ENCODE results near the gene THSD4. TPM values are rescaled to one million over a fixed set of nuclear protein-coding genes. Genes with fewer than 3 reads are reported as not detected.

The THSD4 gene
- total and polyA plus RNA-seq, 9 of the 15 experiments (the other 6 are each of a cell fraction or from before 2014, with no cell fraction given): 0.04 TPM; not detected in 5

- H2AFZ ChIP-seq (ENCODE audit: low read depth, low read length): no peak overlapping the region
- H3K9ac ChIP-seq (ENCODE audit: insufficient read depth in 1 of 2, low read depth in 2 of 2, low read length in 2 of 2): no peak overlapping the region
- H3K36me3 ChIP-seq (ENCODE audit: control insufficient read depth, insufficient read depth, low read length): no peaks in the 10 kb centered on the region
- H3K27ac ChIP-seq (ENCODE audit: extremely low read depth, low read depth, low read length): no peak overlapping the region
- H3K4me3 ChIP-seq: no peak overlapping the region
- no peak for TF ChIP-seq HNRNPH1 (optimal IDR thresholded peaks at IDR 0.05; ENCODE audit: low read depth, low read length)
- no peak for TF ChIP-seq ARID3B (CRISPR knock-in tag; IDR thresholded peaks at IDR 0.05; ENCODE audit: borderline replicate concordance)
- TF ChIP-seq EGR1 (conservative IDR thresholded peaks at IDR 0.05): no peak
- no peak for TF ChIP-seq ZNF780A (CRISPR knock-in tag; IDR thresholded peaks at IDR 0.05)
- no peak for TF ChIP-seq ZFP36 (IDR thresholded peaks at IDR 0.05; ENCODE audit: low read depth, low read length, partially characterized antibody)
- no peak for TF ChIP-seq DACH1 (IDR thresholded peaks at IDR 0.05; ENCODE audit: partially characterized antibody)
- no peak for DNase-seq (ENCODE audit: extremely low read depth in 1 of 4, low spot score in 3 of 4)
- no peaks in the 10 kb centered on the region for H4K20me1 ChIP-seq (replicated peaks; ENCODE audit: control insufficient read depth, insufficient read depth, low read length)
- POLR2A ChIA-PET: interaction anchor here (0.5 kb wide), 1 partner anchor 347 kb away, joined by 3 read pairs; no protein-coding TSS in a partner anchor
- no peaks in the 10 kb centered on the region; a peak in 1 of 5 replicates for H3K27me3 ChIP-seq (ENCODE audit: control insufficient read depth in 2 of 2, insufficient read depth in 2 of 2, low read length in 2 of 2)
- intact Hi-C loops (cut with micrococcal nuclease) (no loop called here), in situ Hi-C loops (cut with MboI) (no loop called here)
- 0% methylated on average over 2 of the region's 3 CpGs for WGBS (ENCODE audit: insufficient coverage, low coverage, missing lambda C conversion rate)
- H3K9me1 ChIP-seq (ENCODE audit: control insufficient read depth, insufficient read depth, low read length): no peaks in the 10 kb centered on the region
- no peaks in the 10 kb centered on the region for H3K9me3 ChIP-seq (replicated peaks; ENCODE audit: control insufficient read depth, insufficient read depth, low read depth, low read length)
- CTCF ChIA-PET (ENCODE audit: low intra/inter-chr PET ratio): no interaction called here
- H3K4me1 ChIP-seq (replicated peaks in 1 of 2; ENCODE audit: control insufficient read depth in 2 of 2, insufficient read depth in 2 of 2, low read length in 2 of 2): no peaks in the 10 kb centered on the region
- FAIRE-seq: no peak
- no peak for ATAC-seq
- no peaks in the 10 kb centered on the region for H3K79me2 ChIP-seq (ENCODE audit: control insufficient read depth, insufficient read depth, low read length)
- BruUV-seq (replicated peaks): no TSS peak
- H3K4me2 ChIP-seq (ENCODE audit: insufficient read depth, low read length): no peak overlapping the region
These were observed 322.1 kb downstream of the THSD4 start for GRCh38 chr15:71437404-71437803.
